ENCODE measurements around the gene NANOS3.
A peak's percentile ranks its signal among the peaks of the same experiment; 100 is the strongest.
"Not testable (repeated sequence)": the region's sequence is repeated elsewhere in the genome, so short reads cannot be mapped to it uniquely, and the experiment has no call there.

NANOS3 gene

DNA sequence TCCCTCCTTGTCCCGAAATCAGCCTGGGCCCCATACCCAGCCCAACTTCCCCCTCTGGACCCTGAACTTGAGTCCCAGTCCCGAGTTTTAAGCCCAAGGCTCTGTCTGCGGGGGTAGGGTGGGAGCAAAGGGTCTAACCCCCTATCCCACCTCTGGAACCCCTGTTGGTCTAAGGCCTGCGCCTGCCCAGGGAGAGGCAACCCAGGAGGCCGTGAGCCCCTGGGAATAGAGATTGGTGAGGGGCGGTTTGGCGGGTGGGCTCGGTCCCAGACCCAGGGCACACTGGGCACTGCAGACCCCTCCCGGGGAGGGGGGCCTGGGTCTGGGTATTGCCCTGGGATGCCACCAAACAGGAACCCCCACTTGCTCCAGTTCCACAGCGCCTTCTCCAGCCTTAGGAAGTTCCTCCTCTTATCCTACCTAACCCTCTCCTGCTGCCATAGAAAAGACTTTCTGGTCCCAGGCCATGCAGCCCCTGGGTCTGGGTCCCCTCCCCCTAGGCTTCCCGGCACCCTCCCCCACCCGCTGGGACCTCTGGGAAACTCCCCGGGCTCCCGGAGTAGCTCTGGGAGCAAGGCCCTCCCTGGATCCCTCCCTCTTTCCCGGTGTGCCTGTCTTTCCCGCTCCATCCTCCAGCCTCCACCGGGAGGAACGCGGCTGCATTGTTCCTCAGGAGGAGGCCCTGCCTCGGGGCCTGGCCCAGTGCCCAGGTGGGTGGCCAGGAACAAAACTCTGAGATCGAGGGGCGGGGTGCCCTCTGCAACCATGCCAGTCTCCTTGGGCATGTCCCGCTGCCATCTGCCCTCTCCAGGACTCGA lies 33.6 kb upstream of the NANOS3 start:
- no peak for DNase-seq

DNA sequence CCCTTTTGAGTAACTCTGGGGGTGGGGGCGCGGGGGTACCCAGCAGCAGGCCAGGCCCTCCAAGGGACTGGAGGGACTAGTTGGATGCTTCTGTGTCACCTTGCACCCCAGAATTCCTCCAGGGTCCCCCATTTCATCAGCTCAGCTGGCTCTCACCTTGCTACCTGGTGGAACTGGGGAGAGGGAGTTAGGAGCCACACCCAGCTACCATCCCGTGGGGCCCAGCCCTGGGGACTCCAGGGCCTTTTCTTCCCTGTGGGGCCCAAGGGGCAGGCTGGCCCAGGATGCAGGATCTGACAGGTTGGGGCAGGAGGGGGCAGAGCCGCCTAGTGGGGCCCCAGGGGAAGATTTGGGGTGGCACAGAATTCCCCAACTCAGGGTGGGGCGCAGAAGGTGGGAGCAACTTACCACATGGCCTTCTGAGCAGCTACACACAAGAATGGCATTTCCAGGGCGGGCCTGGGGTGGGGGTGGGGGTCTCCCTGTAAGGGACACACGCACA lies 32.8 kb upstream of the NANOS3 start:
- DNase-seq, result no peak

DNA sequence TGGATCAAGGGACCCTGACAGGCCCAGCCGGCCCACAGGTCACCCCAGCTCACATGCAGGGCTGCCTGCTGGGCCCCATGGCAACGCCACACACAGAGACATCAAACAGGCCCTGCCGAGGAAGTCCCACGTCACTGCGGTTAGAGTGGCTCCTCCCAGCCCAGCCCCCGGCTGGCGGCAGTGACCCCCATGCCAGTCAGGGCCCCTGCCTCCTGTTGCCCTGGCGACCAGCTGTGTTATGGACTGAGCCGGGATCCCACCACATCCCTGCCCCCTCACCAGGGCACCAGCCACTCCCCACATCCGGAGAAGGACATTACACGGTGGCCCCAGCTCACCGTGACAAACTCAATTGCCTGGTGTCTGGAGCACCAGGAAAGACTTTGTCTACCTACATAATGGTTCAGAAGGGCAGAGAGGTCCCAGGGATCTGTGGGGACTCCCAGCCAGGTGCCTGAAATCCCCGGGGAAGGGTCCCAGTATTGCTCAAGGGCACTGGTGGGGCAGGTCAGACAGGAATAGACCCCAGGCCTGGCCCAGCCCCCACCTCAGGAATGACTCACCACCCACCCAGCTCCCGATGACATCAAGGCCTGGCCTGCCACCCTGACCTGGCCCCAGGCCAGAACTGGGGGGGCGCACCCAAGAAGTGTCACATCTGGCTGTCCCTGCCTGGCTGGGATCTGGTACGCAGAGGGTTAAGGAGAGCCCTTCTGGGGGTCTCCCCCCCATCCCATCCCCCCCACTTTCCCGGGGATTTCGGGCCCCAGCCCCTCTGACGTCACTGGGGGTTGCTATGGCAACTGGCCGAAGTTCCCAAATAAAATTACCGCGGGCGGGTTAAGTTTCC lies 30.2 kb upstream of the NANOS3 start:
- peak; percentile 92 for DNase-seq

DNA sequence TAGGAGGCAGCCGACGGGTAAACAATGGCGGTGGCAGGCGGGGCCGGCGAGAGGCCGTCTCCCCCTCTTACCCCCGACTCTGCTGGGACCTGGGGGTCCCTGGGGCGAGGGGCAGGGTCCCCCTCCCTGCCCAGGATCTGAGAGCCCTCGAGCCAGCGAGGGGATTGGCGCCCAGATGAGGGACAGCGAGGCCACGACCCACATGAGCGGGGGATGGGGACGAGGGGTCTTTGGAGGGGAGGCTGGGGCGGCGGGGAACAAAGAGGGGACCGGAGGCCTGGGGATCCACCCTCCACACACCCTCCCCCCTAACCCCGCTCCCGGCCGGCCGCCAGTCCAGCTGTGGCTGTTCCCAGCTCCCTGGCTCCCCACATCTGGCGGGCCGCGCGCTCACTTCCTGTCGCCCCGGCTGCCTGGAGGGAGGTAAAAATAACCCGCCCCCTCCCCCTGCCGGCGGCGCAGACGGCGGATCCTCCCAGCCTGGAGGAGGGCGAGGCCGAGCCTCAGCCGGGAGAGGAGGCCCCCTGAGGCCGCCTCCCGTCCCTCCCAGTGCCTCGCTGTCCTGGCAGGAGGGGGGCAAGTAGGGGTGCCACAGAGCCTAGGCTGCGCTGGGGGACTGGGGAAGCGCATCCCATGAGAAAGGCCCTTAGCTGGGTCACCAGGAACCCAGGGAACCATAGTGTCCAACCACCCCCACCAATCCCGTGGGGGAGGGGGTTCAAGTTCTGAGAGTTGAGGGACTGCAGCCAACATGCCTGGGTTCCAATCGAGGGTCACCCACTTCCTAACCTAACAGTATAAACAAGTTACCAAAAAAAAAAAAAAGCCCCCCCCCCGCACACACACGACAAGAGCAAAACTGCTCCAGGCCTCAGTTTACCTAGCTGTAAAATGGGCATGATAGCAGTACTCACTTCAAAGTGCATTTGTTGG lies 29.3 kb upstream of the NANOS3 start:
- peak; percentile 81 for DNase-seq

DNA sequence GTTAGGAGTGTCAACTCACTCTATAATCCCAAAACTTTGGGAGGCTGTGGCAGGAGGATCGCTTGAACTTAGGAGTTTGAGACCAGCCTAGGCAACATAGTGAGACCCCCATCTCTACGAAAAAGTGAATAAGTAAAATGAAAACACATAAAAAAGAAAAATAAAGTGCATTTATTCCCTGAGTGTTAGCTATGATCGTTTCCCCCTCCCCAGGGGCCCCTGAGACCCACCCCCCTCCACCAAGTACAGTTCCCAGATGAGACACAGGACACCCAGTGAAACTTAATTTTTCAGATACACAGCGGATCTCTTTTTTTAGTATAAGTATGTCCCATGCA lies 28.6 kb upstream of the NANOS3 start:
- no peak for DNase-seq

DNA sequence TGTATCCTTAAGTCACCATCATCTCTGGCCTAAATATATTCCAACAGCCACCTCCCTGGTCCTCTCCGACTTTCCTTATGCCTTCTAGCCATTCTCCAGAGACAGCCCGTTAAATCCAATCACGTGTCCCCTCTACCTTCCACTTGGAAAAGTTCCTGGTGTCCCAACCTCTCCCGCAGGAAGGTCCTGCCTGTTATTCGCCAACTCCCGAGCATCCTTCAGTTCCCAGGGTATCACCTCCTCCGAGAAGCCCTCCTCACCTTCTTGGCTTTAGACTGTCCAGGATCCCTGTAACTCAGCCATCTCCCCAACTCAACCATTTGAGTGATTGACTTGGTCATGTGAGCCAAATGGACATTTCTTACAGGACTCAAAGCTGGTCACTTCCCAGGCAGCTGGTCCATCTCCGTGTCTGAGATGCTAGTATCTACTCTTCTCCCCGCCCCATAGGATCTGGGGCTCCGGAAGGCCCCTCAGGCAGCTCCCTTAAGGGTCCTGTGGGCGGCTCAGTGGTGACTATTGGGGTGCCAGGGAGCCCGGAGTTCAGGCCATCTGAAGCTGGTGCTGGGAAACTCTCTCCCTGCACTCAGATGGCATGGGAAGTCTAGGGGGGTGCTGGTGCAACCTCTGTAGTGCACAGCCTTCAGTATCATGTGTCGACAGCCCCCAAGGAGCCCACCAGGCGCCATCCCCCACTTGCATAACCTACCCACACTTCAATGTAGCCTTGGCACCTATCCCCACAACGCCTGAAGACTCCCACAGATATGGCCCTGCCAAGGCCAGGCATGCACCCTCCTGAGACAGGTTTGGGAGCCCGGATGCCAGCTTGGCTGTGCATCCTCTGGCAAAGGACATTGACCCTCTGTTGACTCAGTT lies 27.9 kb upstream of the NANOS3 start:
- DNase-seq, result no peak

DNA sequence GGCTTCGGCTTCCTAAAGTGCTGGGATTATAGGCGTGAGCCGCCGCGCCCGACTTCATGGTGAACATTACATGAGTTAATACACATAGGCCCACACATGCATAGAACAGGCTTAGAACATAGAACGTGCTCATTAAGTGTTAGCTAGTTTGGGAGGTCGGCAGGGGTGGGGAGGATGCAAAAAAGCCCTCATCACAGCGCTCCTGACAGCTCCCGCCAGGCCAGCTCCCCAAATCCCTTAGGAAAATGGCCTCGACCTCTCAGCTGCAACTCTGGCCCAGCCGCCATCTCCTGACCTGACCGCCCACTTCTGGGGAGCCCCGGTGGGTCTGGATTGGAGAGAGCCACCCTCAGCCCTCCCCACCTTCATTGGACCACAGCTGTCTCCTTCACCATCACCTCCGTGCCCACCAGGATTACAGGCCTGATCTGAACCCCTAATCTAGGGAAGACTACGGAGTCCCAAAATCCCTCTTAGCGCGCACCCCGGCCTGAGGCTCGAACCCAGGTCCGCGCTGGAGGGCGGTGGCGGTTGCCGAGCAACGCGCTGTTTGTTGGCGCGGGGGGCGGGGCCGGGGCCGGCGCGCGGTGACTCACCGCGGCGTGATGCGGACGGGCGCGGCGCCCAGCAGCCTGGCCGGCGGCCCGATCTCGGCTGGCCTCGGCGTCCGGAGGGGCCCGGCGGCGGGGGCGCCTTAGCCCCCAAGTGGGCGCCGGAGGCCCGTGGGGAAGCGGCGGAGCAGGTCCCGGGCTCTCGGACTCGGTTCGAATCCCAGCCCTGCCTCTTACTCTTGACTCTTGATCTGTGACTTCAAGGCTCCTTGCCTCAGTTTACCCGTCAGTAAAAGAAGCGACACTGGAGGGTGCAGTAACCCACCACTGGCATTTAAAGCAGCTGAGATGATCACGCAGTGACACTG lies 26.7 kb upstream of the NANOS3 start:
- peak; percentile 64 for DNase-seq

DNA sequence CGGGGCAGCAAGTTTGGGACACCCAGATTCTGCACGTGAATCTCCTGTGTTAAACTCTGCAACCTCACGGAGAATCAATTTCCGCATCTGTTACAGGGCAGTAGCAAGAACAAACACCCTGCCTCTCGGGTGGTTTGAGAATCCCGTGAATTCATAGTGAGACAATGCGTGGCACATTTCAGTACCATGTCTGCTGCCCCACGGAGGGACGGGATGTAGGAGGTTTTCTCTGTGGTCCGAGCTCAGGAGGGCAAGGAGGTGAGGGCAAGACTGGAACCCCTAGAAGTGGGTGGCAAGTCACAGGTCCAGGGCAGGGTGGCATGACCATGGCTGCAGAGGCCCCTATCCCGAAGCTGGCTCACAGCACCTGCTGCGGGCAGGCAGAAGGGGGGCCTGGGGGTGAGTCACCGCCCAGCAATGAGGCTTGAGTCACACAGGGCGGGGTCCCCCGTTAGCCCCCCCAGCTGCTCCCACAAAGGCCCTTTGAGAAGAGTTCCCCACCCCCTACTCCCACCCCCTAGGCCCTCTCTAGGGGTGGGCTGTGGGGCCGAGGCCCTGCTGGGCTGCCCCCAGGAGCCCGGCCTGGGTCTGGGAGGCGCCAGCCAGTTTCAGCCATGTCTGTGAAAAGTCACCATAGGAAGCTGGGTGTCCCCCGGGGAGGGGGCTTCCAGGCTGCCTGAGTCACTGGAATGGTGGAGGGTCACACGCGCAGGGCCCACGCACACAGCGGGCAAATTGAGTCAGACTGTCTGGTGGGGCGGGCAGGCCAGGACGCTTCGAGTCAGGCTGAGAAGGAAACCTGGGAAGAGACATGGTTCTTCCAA lies 25.8 kb upstream of the NANOS3 start:
- peak; percentile 66 for DNase-seq

DNA sequence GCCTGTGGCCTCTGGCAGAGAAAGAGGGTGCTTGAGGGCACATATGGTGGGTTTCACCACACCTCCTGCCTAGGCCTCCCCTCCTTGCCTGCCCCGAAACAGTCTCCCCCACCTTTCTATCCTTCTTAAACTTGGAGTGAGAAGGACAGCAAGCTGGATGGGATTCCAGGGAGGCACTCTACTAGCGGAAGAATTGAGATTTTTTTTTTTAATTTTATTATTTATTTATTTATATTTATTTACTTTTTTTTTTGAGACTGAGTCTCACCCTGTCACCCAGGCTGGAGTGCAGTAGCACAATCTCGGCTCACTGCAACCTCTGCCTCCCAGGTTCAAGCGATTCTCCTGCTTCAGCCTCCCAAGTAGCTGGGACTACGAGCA lies 25.2 kb upstream of the NANOS3 start:
- DNase-seq, result not testable (repeated sequence)

DNA sequence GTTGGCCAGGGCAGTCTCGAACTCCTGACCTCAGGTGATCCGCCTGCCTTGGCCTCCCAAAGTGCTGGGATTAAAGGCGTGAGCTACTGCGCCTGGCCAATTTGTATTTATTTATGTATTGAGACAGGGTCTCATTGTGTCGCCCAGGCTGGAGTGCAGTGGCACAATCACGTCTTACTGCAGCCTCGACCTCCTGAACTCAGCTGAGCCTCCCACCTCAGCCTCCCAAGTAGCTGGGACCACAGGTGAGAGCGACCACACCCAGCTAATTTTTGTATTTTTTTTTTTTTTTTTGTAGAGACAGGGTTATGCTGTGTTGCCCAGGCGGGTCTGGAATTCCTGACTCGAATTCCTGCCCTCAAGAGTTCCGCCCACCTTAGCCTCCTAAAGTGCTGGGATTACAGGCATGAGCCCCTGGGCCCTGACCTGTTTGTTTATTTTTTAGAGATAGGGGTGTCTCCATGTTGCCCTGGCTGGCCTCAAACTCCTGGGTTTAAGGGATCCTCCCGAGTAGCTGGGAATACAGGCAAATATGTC lies 24.7 kb upstream of the NANOS3 start:
- DNase-seq, result not testable (repeated sequence)

DNA sequence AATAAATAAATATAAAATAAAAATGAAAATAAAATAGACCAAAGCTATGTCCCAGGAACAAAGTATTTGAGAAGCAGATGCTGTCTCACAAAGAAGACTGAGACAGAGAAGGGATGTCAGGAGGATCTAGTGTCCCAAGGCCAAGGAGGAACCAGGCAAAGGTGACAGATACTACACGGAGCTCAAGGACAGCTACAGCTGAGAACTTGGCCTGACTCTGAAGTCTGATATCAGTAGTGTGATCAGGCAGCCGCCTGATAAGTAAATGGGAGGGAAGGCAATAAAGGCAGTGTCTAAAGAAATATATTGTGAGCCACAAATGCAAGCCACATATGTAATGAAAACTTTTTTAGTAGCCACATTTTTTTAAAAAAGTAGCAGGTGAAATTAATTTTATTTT lies 20.4 kb upstream of the NANOS3 start:
- no peak for DNase-seq

DNA sequence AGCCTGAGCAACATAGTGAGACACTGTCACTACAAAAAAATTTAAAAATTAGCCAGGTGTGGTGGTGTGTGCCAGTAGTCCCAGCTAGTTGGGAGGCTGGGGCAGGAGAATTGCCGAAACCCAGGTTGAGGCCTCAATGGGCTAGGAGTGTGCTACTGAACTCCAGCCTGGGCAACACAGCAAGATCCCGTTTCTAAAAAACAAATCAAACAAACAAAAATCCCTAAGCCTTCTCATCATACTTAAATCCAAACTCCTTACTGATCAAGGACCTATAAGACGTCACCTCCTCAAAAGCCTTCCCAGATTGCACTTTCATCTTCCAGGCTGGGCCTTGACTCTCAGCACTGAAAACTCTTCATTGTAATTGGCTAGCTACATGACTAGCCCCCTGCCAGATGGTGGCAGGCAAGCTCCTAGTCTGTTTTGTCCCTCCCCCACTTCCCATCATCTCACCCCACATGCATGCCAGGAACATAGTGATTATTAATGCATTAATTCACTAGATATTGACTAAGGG lies 17.5 kb upstream of the NANOS3 start:
- no peak for DNase-seq

DNA sequence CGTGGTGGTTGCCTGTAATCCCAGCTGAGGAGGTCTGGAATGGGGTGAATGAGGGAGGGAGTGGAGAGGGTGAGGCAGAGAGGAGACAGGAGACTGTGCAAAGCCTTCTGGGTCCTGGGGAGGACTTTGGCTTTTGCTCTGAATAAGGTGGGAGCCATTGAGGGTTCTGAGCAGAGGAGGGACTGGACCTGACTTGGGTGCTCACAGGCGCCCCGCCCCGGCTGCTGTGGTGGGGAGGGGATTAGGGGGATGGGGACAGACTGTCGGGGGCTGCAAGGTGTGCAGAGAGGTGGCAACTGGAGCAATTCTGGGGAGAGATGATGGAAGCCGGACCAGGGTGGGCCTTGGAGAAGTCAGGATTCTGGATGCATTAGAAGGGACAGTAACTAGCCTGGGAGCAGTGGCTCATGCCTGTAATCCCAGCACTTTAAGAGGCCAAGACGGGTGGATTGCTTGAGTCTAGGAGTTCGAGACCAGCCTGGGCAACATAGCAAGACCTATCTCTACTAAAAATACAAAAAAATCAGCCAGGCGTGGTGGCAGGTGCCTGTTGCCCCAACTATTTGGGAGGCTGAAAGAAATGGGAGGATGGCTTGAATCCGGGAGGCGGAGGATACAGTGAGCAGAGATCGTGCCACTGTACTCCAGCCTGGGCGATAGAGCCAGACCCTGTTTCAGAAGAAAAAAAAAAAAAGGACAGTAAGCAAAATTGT lies 16.1 kb upstream of the NANOS3 start:
- DNase-seq, result no peak

DNA sequence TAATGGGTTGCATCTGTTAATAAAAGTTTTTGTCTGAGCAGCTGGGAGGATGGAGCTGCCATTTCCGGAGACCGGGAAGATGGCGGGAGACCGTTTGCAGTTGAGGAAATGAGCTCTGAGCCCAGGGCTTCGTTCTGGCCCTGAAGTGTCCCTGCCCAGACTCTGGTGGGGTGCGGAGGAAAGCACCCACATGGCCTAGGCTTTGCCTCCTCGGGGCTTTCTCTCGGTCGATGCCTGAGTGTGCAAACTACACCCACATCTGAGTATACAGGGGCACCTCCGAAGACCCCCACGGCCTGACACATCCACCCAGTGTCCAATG lies 15.6 kb upstream of the NANOS3 start:
- no peak for DNase-seq

DNA sequence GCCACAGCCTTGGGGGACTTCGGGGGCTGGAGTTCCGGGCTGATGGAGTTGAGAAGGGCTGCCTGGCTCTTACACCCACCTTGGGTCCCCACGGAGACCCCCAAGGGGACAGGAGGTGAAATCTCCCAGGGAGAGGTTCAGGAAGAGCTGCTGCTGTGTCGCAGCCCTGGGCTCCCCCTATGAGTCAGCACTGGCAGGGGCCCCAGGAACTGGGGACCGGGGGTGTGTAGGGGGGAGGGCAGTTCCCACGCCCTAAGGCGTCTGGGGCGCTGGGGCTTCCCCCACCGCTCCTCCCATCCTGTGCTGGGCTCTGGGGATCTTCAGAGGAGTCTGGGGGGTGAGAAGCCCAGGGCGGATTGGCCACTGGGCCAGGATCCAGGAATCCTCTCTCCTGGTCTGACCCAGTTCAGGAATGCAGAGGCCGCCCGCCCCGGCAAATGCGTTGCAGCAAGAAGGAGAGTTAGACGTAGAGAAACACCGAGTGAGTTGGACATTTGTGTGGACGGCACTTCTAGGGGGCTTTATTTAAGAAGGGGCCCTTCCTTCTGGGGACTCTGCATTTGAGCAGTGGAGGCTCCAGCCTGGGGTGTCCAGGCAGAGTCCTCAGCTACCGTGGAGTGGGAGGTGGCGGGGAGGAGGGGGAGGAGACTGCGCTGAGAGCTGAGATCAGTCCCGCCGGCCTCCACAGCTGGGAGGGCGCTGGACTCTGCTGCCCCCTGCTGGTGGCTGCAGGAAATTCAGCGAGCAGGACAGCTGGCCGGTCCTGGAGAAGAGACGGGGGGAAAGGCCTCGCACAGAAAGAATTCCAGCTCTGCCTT lies 15.0 kb upstream of the NANOS3 start:
- peak; percentile 91 for DNase-seq

DNA sequence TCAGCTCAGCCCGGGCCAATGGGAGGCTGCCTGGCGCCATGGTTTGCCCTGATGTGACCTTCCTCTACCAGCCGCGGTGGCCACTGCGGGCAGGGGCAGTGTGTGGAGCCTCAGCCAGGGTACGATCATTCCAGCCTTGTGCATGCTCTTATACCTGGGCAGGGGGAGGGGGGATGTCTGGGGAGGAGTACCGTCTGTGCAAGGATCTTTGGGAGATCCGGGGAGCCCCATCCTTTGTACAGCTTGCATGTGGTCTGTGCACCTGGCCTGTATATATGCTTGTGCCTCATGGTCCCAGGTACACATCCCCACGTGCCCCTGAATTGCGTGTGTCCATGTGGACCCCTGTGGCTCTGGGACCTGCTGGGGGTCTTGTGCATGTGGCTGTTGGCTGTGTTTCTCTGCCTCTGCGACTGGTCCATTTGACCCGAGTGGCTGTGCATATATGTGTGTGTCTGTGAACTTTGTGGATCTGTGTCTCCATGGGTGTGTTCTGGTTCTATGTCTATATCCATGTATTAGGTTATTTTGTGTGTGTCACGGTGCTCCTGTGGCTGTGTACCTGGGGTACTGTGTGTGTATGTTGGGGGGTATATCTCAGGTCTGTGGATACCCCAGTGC lies 12.8 kb upstream of the NANOS3 start:
- DNase-seq, result no peak
